Amniotic stem cell (primary cell): ENCODE measurements around the gene SLX9.
"Not testable (repeated sequence)": the region's sequence is repeated elsewhere in the genome, so short reads cannot be mapped to it uniquely, and the experiment has no call there.

Experiments
- DNase-seq: peaks from one replicate; lab custom pipeline; 2025; lab: John Stamatoyannopoulos, UW

The SLX9 gene

GRCh38 chr21:44902268-44903049, 37.4 kb upstream of the SLX9 start:
- DNase-seq, result no peak

- DNase-seq, result no peak
These were observed 36.7 kb upstream of the SLX9 start for GRCh38 chr21:44903050-44903685.

- no peak for DNase-seq
These were observed 36.1 kb upstream of the SLX9 start for GRCh38 chr21:44903689-44904088.

DNA sequence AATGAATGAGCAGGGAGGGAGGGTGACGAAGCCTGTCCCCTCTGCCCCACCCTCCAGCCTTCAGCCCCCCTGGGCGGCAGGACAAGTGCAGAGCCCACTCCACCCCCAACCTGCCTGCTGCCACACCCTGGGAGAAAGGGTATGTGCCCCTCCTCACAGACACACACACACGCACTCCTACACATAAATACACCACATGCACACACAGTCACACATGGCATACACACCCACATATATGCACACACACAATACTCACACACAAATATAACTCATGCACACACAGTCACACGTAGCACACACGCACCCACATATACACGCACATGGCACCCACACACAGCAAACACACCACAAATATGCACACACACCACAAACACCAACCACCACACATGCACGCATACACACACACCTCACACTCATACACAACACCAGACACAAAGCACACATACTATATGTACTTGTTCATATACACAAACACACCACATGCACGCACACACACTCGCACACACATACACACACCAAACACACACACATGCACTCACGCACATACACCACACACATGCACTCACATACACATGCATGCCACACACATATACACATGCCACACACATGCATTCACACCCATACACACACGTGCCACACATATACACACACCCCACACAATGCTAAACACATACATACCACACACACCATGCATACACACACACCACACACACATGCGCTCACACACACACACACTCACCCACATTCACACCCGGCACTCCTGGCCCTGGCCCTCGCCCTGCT, 35.5 kb upstream of the SLX9 start:
- no peak for DNase-seq

DNA sequence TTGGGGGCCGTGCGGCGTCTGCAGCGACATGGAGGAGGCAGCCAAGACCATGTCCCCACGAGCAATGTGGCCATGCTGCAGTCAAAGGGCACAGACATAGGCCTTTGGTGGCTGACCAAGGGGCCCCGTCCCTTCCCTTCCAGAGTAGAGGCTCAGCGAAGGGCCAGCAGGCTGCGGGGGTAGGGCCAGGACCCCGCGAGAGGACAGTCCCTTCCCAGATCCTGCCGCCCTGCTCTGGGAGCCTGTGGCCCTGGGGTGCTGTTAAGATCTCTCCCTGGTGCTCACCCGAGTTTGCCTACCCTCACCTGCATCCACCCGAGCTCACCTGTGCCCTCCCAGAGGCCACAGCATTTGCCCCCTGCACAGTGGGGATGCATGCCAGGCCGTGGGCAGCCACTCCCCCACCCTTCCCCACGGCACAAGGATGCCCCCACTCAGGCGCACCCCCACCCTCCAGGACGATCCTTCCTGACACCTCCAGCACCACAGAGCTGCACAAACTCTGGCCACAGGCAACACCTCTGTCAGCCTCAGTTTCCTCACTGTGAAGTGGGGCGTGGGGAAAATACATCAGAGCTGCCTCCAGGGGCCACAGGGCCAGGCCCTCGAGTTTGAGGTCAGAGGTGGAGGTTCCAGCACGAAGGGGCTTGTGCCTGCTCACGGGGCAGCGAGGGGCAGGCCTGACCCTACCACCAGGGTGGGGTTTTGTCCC, 34.7 kb upstream of the SLX9 start:
- no peak for DNase-seq

DNA sequence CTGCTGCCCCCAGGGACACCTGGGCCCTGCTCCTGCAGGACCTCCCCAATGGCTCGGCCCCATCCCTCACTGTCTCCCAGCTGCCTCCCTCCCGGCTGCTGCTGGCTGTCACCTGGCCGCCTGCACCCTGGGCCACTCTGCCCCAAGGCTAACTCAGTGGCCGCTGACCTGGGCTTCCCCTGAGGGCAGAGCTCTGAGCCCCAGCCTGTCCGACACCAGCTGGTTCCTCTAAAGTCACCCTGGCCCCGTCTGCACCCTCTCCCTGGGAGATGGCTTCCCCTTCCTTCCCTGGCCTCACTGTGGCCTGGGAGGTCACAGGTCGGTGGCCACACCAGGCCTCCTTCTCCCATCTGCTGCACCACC, 34.1 kb upstream of the SLX9 start:
- no peak for DNase-seq

DNA sequence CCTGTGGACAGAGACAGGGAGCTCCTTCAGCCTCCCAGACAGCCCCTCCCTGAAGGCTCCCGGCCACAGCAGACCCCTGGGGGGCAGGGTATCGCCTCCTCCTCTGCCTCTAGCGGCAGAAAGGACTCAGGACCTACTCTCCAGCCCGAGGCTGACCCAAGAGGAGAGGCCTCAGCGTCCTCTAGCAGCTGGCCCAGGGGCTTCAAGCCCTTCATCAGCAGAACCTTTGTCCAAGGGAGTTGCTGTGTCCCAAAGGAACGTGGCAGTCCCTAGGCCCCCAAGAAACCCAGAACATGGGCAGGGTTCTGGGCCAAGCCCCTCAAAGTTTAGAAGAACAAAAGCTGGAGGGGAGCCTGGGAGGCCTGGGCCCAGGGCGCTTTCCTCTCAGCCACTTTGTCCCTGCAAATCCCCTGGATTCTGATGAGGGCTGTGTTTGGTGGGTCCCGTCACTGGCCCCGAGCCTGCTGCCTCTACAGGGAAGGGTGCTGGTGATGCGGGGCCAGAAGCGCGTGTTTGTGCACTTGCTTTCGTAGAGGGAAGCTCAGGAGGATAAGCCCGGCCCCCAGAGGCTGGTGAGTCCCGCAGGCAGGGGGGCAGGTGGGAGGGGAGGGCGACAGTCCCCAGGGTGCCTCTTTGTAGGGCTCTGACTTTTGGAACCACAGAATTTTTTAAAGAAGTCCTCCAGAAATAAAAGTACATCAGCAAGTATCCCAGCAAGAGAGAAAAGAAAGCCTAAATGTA, 32.4 kb upstream of the SLX9 start:
- no peak for DNase-seq

DNA sequence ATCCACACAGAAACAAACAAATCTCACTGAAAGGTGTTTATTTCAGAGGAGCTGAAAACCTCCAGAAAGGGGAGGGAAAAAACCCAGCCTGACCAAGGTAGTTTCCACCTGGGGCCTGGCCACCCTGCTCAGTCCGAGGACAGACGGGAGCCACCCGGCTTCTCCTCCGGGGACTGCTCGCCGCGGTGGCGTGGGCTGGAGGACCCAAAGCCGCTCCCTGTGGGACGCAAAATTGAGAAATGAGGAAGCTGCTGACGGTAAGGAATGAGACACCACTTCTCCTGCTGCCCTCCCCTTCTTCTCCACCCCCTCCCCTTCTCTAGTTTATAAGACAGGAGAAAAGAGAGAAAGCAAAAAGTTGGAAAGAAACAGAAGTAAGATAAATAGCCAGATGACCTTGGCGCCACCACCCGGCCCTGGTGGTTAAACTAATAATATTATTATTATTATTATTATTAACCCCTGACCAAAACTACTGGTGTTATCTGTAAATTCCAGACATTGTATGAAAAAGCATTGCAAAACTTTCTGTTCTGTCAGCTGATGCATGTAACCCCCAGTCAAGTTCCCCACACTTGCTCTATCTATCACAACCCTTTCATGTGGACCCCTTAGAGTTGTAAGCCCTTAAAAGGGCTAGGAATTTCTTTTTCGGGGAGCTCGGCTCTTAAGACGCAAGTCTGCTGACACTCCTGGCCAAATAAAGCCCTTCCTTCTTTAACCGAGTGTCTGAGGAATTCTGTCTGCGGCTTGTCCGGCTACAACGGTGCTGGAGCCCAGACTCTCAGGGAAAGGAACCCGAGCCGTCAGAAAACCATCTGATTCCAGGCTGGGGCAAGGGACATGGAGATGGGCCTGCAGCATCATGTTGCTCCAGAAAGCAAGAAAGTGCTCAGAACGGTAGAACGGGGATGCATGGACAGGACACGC, 31.6 kb upstream of the SLX9 start:
- DNase-seq, result no peak

DNA sequence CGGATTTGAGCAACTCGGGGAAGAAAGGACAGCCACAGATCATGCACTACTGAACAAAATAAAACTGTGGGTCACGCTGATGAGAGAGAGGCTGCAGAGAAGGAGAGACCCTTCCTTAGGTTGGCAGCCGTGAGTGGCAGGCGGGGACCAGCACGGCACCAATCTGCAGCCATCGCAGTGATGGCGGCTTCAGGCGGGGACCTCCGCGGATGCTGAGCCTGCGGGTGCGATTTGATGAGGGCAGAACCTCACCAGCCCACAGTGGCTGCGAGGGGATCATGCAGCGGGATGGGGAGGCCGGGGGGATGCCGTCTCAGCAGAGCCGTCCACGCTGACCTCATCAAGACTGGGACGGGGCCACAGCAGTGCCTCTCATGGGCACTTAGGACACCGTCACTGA, 30.9 kb upstream of the SLX9 start:
- no peak for DNase-seq

- DNase-seq, result no peak
These were observed 30.1 kb upstream of the SLX9 start for GRCh38 chr21:44909719-44910118.

- DNase-seq, result no peak
These were observed 29.4 kb upstream of the SLX9 start for GRCh38 chr21:44910229-44911067.

DNA sequence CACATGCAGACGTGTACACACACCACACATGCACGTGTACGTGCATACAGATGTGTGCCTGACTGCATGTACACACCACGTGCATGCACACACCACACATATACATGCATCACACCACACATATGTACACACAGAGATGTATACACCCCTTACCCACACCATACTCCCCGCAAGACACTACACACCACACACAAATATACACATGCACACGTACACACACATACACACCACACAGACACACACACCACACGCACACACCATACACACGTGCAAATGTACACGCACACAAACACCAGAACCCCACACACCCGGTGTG, 28.8 kb upstream of the SLX9 start:
- no peak for DNase-seq

DNA sequence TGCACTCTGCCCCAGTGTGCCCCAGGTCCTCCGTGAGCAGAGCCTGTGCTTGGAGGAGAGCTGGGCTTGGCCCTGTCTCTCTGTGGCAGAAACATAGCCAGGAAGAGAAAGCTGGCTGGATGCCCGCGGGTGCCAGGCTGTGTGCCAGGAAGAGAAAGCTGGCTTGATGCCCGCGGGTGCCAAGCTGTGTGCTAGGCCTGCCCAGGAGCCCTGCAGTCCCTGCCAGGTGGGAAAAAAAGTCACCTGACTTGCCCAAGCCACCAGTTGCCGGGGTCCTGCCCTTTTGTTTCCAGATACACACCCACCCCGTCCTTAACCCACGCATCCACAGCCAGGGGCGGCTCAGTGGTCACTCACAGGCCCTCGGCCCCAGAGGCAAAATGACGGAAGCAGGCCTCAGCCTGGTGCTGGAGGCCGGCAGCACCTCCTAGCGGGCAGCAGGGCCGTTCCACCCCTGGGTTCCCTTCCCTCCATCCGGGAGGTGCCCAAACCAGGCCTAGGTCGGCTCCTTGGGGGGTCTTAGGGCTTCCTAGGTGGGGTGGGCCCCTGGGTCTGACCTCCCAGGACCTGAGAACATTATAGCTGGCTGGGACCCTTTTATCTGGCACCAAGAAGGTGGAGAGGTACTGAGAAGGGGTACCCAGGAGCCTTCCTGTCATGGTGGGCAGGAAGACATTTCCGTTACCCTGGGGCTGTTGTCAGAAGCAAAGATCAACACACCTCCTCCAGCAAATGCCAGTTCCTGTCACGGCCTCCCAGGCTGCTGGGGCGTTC, 28.3 kb upstream of the SLX9 start:
- no peak for DNase-seq

- DNase-seq, result no peak
These were observed 27.7 kb upstream of the SLX9 start for GRCh38 chr21:44912158-44912473.

DNA sequence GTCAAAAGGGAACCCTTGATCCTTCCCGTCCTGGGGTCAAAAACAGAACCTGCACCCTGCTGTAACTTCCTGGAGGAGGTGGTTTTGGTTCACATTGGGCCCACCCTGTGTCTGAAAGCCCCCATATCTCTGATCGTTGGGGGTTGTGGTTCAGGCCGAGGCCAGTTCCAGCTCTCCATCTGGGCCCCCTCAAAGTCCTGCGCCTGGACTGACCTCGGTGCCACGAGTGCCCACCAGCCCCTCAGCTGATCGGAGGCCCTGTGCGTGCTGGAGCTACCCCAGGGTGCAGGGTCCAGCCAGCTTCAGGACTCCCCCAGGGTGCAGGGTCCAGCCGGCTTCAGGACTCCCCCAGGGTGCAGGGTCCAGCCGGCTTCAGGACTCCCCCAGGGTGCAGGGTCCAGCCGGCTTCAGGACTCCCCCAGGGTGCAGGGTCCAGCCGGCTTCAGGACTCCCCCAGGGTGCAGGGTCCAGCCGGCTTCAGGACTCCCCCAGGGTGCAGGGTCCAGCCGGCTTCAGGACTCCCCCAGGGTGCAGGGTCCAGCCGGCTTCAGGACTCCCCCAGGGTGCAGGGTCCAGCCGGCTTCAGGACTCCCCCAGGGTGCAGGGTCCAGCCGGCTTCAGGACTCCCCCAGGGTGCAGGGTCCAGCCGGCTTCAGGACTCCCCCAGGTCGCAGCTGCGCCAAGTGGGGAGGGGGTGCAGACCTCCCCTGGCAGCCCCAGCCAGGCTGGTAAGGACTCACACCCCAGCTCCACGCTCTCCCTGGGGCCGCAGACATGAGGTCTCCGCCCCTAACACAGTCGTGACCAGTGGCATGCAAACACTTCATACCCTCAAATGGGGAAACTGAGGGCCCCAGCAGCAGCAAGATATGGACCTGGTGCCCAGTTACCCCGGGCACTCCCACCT, 27.1 kb upstream of the SLX9 start:
- not testable (repeated sequence) for DNase-seq

- no peak for DNase-seq
These were observed 26.2 kb upstream of the SLX9 start for GRCh38 chr21:44913425-44914175.

DNA sequence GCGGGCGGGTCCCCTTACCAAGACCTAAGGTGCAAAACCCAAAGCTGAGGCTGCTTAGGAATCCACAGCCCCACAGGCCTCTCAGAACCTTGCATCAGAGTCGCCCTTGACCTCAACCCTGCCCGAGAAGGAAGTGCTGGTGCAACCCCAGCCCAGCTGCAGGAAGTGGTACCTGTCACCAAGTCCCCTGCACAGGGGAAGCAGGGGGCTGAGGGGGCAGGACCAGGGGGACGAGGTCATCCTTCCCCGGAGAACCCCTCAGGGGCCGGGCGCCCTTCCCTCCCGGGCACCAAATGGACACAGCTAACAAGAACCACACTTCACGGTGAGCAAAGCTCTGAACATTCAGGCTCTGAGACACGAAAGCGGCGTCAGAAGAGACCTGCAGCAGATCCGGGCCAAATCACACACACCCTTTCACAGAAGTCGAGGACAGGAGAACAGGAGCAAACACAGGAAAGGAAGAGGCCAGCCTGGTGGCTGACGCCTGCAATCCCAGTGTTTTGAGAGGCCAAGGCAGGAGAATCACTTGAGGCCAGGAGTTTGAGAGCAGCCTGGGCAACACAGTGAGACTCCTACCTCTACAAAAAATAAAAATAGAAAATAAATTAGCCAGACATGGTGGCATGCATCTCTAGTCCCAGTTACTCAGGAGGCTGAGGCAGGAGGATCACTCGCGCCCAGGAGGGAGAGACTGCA, 25.5 kb upstream of the SLX9 start:
- DNase-seq, result no peak
